ENCODE results near the gene KLHL5. TPM values are rescaled to one million over a fixed set of nuclear protein-coding genes. Genes with fewer than 3 reads are reported as not detected.

Gene KLHL5
- total and polyA plus RNA-seq, 2 donors, result 63.0 to 95.2 TPM

GRCh38 chr4:39032218-39033085 lies 29.6 kb upstream of the KLHL5 start, which contains the start of gene TMEM156:
TMEM156 (minus strand) TSS chr4:39032409; CDS start chr4:39032313, 96 bp downstream.
- DNase-seq (ENCODE audit: extremely low spot score), result no peak
- no peak within 1 kb of the TSS for H3K4me3 ChIP-seq (ENCODE audit: low read depth, low read length)
- 69% methylated on average over 5 of the region's 5 CpGs for WGBS

DNA sequence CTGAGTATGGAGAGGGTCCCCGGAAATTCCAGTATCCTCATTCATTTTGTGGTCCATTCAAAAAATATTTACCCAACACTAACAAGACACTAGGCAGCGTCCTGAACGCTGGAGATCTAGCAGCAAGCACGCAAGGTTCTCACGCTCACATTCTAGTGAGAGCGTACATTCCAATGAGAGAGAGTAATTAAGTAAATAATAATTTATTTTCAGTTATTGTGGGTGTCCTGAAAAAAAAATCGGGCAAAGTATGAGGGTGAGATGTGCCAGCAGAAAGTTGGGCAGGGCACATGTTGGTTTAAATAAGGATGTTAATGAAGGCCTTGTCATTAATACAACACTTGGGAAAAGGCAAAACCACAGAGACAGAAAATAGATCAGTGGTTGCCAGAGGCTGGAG lies 25.9 kb upstream of the KLHL5 start:
- 89% methylated on average over 7 of the region's 7 CpGs for WGBS
- H3K4me1 ChIP-seq (ENCODE audit: insufficient read depth), result no peaks in the 10 kb centered on the region
- H3K36me3 ChIP-seq (ENCODE audit: insufficient read depth), result no peaks in the 10 kb centered on the region
- no peak overlapping the region for H3K27ac ChIP-seq (ENCODE audit: low read depth)
- DNase-seq (ENCODE audit: extremely low spot score), result no peak
- H3K4me3 ChIP-seq (ENCODE audit: low read depth, low read length), result no peak overlapping the region

More at GRCh38 chr4:39032218-39033085, 29.6 kb upstream of the KLHL5 start, which contains the start of gene TMEM156:
- Histone ChIP-seq H3K4me1 (ENCODE audit: insufficient read depth) (no peaks in the 10 kb centered on the region), H3K36me3 (ENCODE audit: insufficient read depth) (no peaks in the 10 kb centered on the region), H3K27ac (ENCODE audit: low read depth) (peak within 1 kb of the TSS; percentile 23)

- no peak for DNase-seq (ENCODE audit: extremely low spot score)
- 66% methylated on average over 4 of the region's 4 CpGs for WGBS
- H3K36me3 ChIP-seq (ENCODE audit: insufficient read depth), result no peaks in the 10 kb centered on the region
- no peaks in the 10 kb centered on the region for H3K4me1 ChIP-seq (ENCODE audit: insufficient read depth)
- no peak overlapping the region for H3K27ac ChIP-seq (ENCODE audit: low read depth)
- H3K4me3 ChIP-seq (ENCODE audit: low read depth, low read length), result no peak overlapping the region
Measured at GRCh38 chr4:39037491-39037825, 24.6 kb upstream of the KLHL5 start.

GRCh38 chr4:39037941-39038340 lies 24.1 kb upstream of the KLHL5 start:
- WGBS, result 55% methylated on average over 3 of the region's 3 CpGs
- H3K36me3 ChIP-seq (ENCODE audit: insufficient read depth), result no peaks in the 10 kb centered on the region
- no peaks in the 10 kb centered on the region for H3K4me1 ChIP-seq (ENCODE audit: insufficient read depth)
- H3K27ac ChIP-seq (ENCODE audit: low read depth), result no peak overlapping the region
- H3K4me3 ChIP-seq (ENCODE audit: low read depth, low read length), result no peak overlapping the region
- DNase-seq (ENCODE audit: extremely low spot score), result no peak

DNA sequence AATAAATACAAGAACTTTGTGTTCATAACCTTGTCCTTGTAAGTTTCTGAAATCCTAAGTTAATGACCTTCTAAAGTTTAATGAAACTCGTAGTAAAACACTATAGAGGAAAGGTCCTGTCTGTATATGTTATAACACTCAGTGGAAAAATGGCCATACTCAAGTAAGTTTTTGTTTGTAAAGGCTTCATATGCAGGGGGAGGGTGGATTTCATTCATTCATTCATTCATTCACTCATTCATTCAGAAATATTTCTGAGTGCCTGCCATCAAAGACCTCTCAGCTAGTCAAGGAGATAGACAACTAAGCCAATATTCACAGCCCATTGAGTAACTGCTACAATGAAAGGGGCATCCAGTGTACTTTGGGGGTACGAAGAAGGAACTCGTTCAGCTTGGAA lies 22.9 kb upstream of the KLHL5 start:
- Histone ChIP-seq H3K27ac (ENCODE audit: low read depth) (no peak overlapping the region), H3K4me3 (ENCODE audit: low read depth, low read length) (no peak overlapping the region), H3K36me3 (ENCODE audit: insufficient read depth) (no peaks in the 10 kb centered on the region), H3K4me1 (ENCODE audit: insufficient read depth) (no peaks in the 10 kb centered on the region)
- 94% methylated on average over 3 of the region's 3 CpGs for WGBS
- no peak for DNase-seq (ENCODE audit: extremely low spot score)

DNA sequence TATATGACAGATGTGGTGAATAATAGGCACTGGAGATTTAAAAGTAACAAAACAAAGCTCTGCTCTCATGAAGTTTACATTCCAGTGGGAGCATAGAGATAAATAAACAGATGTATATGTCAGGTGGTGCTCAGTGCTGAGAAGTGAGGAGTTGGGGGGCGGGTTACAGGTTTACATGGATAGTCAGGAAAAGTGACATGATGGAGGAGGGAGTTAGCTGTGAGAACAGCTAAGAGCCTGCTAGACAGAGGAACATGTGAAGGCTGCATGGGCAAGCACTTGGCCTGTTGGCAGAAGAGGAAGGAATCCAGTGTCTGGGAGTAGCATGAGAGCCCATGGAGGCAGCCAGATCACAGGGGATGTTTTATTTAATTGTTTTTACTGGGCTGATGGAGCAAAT lies 19.7 kb upstream of the KLHL5 start:
- Histone ChIP-seq H3K4me1 (ENCODE audit: insufficient read depth) (no peaks in the 10 kb centered on the region), H3K27ac (ENCODE audit: low read depth) (no peak overlapping the region), H3K36me3 (ENCODE audit: insufficient read depth) (no peaks in the 10 kb centered on the region), H3K4me3 (ENCODE audit: low read depth, low read length) (no peak overlapping the region)
- DNase-seq (ENCODE audit: extremely low spot score), result no peak
- 74% methylated on average over 1 of the region's 1 CpG for WGBS

- Histone ChIP-seq H3K4me3 (ENCODE audit: low read depth, low read length) (no peak overlapping the region), H3K36me3 (ENCODE audit: insufficient read depth) (no peaks in the 10 kb centered on the region), H3K27ac (ENCODE audit: low read depth) (peak overlapping the region; percentile 16), H3K4me1 (ENCODE audit: insufficient read depth) (no peaks in the 10 kb centered on the region)
- DNase-seq (ENCODE audit: extremely low spot score), result no peak
- WGBS, result 31% methylated on average over 10 of the region's 10 CpGs
Measured at GRCh38 chr4:39043058-39043860, 18.8 kb upstream of the KLHL5 start.

DNA sequence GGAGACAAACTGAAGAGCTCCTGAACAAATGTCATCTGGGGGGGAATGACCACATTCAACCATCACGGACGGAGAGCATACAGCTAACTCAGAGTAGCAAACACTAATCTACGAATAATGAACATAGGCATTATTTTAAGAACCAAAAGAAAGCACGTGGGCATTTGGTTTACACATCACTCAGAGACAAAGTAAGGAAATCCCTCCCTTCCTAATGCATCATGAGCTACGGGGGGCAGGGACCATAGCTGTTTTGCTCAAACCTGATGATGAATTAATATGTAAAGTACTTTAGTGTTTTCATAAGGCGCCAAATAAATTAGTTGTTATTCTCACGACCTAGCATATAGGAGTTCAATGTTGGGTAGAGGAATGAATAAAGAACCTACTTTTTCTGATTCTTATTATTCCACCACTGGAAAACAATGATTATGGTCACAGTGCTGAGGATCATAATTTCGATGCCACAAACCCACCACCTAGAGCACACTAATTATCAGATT lies 18.1 kb upstream of the KLHL5 start:
- WGBS, result 14% methylated on average over 8 of the region's 8 CpGs
- no peak for DNase-seq (ENCODE audit: extremely low spot score)
- Histone ChIP-seq H3K36me3 (ENCODE audit: insufficient read depth) (no peaks in the 10 kb centered on the region), H3K4me1 (ENCODE audit: insufficient read depth) (no peaks in the 10 kb centered on the region), H3K4me3 (ENCODE audit: low read depth, low read length) (peak overlapping the region; percentile 96), H3K27ac (ENCODE audit: low read depth) (peak overlapping the region; percentile 16)

- no peaks in the 10 kb centered on the region for H3K4me1 ChIP-seq (ENCODE audit: insufficient read depth)
- peak overlapping the region; percentile 66 for H3K27ac ChIP-seq (ENCODE audit: low read depth)
- DNase-seq (ENCODE audit: extremely low spot score), result peak; percentile 80
- peak overlapping the region; percentile 96 for H3K4me3 ChIP-seq (ENCODE audit: low read depth, low read length)
- H3K36me3 ChIP-seq (ENCODE audit: insufficient read depth), result no peaks in the 10 kb centered on the region
- WGBS, result under 1% methylated on average over 53 of the region's 54 CpGs
Measured at GRCh38 chr4:39044364-39044955, 17.6 kb upstream of the KLHL5 start.

- H3K36me3 ChIP-seq (ENCODE audit: insufficient read depth), result no peaks in the 10 kb centered on the region
- under 1% methylated on average over 82 of the region's 82 CpGs for WGBS
- H3K4me3 ChIP-seq (ENCODE audit: low read depth, low read length), result peak overlapping the region; percentile 96
- no peak for DNase-seq (ENCODE audit: extremely low spot score)
- no peaks in the 10 kb centered on the region for H3K4me1 ChIP-seq (ENCODE audit: insufficient read depth)
- peak overlapping the region; percentile 66 for H3K27ac ChIP-seq (ENCODE audit: low read depth)
Measured at GRCh38 chr4:39044956-39045826, 16.8 kb upstream of the KLHL5 start.

GRCh38 chr4:39045827-39046221 lies 16.2 kb upstream of the KLHL5 start:
- Histone ChIP-seq H3K4me3 (ENCODE audit: low read depth, low read length) (peak overlapping the region; percentile 96), H3K4me1 (ENCODE audit: insufficient read depth) (no peaks in the 10 kb centered on the region), H3K36me3 (ENCODE audit: insufficient read depth) (no peaks in the 10 kb centered on the region), H3K27ac (ENCODE audit: low read depth) (no peak overlapping the region)
- no peak for DNase-seq (ENCODE audit: extremely low spot score)
- 26% methylated on average over 3 of the region's 3 CpGs for WGBS

DNA sequence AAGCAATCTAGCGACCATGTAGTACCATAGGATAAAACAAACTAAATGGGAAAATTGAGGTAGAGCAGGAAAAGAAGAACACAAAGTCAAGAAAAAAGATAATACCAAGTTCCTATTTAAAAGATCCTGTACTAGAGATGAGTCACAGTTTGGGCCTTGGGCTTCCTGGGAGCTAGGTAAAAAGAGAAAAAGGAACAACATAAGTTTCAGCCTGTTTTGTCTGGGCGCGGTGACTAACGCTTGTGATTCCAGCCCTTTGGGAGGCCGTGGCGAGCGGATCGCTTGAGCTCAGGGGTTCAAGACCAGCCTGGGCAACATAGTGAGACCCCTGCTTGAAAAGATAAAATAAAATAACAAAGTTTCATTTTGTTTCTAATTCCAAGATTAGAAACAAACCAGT lies 15.8 kb upstream of the KLHL5 start:
- 85% methylated on average over 8 of the region's 8 CpGs for WGBS
- H3K27ac ChIP-seq (ENCODE audit: low read depth), result no peak overlapping the region
- no peak for DNase-seq (ENCODE audit: extremely low spot score)
- H3K36me3 ChIP-seq (ENCODE audit: insufficient read depth), result no peaks in the 10 kb centered on the region
- no peak overlapping the region for H3K4me3 ChIP-seq (ENCODE audit: low read depth, low read length)
- no peaks in the 10 kb centered on the region for H3K4me1 ChIP-seq (ENCODE audit: insufficient read depth)

DNA sequence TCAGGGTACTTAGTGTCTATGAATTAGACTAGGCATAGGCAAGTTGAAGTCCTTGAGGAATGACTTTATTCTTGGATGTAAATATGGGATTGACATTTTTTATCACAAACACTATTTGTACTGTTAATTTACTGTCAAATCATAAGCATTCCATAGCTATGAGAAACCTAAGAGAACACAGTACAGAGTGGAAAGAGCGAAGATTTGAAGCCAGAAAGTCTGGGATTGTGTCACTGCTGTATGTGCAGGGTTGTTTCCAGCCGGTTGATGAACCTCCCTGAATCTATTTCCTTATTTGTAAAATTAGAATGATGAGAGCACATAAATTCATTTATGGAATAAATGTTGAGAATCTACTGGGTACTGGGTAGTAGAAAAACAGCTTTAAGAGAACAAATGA lies 14.4 kb upstream of the KLHL5 start:
- 65% methylated on average over 2 of the region's 2 CpGs for WGBS
- H3K4me3 ChIP-seq (ENCODE audit: low read depth, low read length), result no peak overlapping the region
- H3K4me1 ChIP-seq (ENCODE audit: insufficient read depth), result no peaks in the 10 kb centered on the region
- no peak for DNase-seq (ENCODE audit: extremely low spot score)
- no peak overlapping the region for H3K27ac ChIP-seq (ENCODE audit: low read depth)
- no peaks in the 10 kb centered on the region for H3K36me3 ChIP-seq (ENCODE audit: insufficient read depth)
